LNCaP clone FGC (cell line): ENCODE data around the gene CERS1.

Experiments used
- DNase-seq: peaks from one replicate; pipeline ENCODE4 v3.0.0-alpha.2; 2011; ENCODE audit warnings: low read depth
- H3K4me3 ChIP-seq: 2 replicates; pipeline ENCODE4 v1.5.1; 2011; ENCODE audit warnings: mild to moderate bottlenecking, low read depth, low read length, control low read depth
- TF ChIP-seq, protein P1 (sequence below): IDR thresholded peaks from 2 replicates; pipeline ENCODE4 v1.5.1; 2012; ENCODE audit warnings: mild to moderate bottlenecking; ENCODE audit not compliant: control insufficient read depth, insufficient read depth; ENCODE audit errors: extremely low read depth

Gene CERS1

GRCh38 chr19:18898081-18898606, 2.2 kb upstream of the CERS1 start:
- no peak for DNase-seq
- TF ChIP-seq, protein P1, sequence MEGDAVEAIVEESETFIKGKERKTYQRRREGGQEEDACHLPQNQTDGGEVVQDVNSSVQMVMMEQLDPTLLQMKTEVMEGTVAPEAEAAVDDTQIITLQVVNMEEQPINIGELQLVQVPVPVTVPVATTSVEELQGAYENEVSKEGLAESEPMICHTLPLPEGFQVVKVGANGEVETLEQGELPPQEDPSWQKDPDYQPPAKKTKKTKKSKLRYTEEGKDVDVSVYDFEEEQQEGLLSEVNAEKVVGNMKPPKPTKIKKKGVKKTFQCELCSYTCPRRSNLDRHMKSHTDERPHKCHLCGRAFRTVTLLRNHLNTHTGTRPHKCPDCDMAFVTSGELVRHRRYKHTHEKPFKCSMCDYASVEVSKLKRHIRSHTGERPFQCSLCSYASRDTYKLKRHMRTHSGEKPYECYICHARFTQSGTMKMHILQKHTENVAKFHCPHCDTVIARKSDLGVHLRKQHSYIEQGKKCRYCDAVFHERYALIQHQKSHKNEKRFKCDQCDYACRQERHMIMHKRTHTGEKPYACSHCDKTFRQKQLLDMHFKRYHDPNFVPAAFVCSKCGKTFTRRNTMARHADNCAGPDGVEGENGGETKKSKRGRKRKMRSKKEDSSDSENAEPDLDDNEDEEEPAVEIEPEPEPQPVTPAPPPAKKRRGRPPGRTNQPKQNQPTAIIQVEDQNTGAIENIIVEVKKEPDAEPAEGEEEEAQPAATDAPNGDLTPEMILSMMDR = no peak
- H3K4me3 ChIP-seq = no peak overlapping the region

DNA sequence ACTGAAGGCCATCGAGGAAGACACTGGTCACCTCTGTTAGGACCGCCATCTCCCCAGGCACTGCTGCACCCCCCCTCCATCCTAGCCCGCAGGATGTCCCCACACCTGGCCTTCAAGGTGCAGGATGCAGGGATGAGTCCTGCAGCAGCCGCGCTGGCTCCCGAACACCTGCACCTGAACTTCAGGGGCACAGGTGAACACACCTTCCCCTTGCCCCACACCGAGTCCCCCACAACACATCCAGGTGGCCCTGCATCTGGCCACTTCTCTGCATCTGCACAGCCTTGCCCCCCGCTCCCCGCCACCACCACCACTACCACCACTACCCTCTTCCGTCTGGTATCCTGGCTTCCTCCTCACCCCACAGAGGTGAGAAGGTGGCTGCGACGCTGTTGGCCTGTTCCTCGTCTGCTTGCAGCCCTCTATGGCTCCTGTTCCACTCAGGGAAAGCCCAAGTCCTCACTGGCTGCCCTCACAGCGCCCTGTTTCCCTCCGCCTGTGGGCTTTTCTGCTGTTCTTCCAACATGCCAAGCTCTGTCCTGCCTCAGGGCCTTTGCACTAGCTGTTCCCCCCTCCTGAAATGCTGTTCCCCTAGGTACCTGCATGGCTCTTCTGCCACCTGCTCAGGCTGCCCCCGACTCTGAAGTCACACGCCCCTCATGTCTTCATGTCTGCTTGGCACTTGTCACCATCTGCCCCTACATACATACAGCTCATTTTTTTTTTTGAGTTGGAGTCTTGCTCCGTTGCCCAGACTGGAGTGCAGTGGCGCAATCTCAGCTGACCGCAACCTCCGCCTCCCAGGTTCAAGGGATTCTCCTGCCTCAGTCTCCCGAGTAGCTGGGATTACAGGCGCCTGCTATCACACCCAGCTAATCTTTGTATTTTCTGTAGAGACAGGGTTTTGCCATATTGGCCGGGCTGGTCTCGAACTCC, 1.4 kb upstream of the CERS1 start:
- no peak for DNase-seq
- TF ChIP-seq, protein P1 = no peak
- H3K4me3 ChIP-seq = no peak overlapping the region

- TF ChIP-seq, protein P1 = no peak
- no peak overlapping the region for H3K4me3 ChIP-seq
- no peak for DNase-seq
Observed at GRCh38 chr19:18896421-18896841, 473 bp upstream of the CERS1 start.

DNA sequence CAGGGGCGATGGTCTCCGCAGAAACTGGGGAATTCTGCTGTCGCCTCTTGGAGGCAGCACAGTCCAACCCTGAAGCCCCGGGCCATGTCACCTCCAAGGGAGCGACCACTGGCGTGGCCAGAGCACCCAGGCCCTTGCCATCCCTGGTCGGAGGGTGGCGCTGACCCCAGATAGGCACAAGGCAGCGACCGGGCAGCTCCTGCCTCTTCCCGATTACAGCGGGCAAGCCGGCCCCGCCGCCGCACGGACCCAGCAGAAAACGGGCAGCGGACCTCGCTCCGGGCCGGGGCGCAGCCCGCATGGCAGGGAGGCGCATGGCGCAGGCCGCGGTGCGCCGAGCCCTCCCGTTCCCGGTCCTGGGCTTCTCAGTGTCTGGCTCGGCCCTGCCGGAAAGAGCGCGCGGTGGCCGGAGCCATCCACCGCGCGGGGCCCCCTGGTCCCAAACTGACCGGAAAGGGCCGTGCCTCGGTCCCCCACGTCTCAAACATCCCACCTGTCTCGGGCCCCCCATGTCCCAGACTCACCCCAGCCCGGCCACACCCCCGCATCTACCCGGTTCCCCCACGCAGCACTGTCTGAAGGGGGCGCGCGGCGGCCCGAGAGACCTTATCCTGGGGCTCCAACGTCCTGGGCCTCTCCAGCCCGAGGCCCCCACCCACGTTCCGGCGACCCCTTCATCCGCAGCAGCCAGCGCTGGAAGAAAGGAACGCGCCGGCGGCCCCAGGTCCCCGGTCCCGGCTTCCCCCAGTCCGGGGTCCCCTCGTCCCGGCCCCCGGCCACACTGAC, 727 bp downstream of the CERS1 start:
- no peak for DNase-seq
- peak overlapping the region; percentile 62 for H3K4me3 ChIP-seq
- TF ChIP-seq, protein P1 = peak; percentile 66

- H3K4me3 ChIP-seq = peak overlapping the region; percentile 62
- TF ChIP-seq, protein P1 = no peak
- DNase-seq = no peak
Observed at GRCh38 chr19:18894254-18895037, 1.5 kb downstream of the CERS1 start.

GRCh38 chr19:18893587-18894253, 2.2 kb downstream of the CERS1 start:
- DNase-seq = no peak
- H3K4me3 ChIP-seq = no peak overlapping the region
- TF ChIP-seq, protein P1 = no peak
